Cardiac septum (tissue), 1 donor: ENCODE data around the gene BTF3L4. TPM values are rescaled to one million over a fixed set of nuclear protein-coding genes. Genes with fewer than 3 reads are reported as not detected.
"Not testable (repeated sequence)": the region's sequence is repeated elsewhere in the genome, so short reads cannot be mapped to it uniquely, and the experiment has no call there.

Experiments used
- DNase-seq: peaks from one replicate; pipeline ENCODE4 v3.0.0-alpha.2; 2020; ENCODE audit warnings: low spot score
- intact Hi-C: fragments of 100-400 bp; cut with DNase I; formaldehyde crosslinking; loops from one replicate; pipeline ENCODE4 v1.14.0; 2022
- total RNA-seq: library from RNA; stranded (reverse); fragmentation: NEBNext Ultra II Directional; extraction: Animal tissue kit (Norgen Biotek cat#: 25700); gene quantifications from one replicate; pipeline ENCODE4 v1.2.1, GENCODE V29; 2021
- donor health status: DM: no; HTN: no; CAD: no.

BTF3L4 gene
- total RNA-seq, 1 donor from 2014 or later: 33.5 TPM

DNA sequence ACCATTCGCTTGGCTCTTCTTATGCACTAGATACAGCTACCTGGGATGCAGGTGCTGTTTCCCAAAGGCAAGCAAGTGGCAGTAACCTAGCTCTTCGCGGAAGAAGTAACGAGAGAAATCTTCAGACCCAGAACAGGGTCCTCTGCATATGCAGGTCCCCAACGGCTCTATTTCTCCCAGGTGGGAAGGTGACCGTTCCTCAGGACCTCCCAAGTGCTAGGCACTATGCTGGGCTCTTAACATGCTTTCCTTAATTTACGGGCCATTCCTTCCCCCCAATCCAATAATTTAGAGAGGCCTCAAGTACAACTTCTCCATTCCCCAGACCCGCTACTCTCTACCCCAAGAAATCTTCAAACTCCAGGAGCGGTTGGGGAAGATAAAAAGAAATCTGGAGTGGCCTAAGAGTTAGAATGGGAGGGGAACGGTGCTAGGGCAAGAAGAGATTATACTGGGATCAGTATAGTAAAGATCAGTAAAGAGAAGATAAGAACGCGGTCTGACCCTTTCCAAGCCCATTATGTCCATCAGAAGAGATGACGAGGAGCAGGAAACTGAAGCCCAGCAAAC, 1.5 kb upstream of the BTF3L4 start:
- no peak for DNase-seq
- intact Hi-C loops: loop anchor here (10.0 kb wide), 1 partner anchor 1090 kb away; the partner anchor contains the start of gene FAF1

DNA sequence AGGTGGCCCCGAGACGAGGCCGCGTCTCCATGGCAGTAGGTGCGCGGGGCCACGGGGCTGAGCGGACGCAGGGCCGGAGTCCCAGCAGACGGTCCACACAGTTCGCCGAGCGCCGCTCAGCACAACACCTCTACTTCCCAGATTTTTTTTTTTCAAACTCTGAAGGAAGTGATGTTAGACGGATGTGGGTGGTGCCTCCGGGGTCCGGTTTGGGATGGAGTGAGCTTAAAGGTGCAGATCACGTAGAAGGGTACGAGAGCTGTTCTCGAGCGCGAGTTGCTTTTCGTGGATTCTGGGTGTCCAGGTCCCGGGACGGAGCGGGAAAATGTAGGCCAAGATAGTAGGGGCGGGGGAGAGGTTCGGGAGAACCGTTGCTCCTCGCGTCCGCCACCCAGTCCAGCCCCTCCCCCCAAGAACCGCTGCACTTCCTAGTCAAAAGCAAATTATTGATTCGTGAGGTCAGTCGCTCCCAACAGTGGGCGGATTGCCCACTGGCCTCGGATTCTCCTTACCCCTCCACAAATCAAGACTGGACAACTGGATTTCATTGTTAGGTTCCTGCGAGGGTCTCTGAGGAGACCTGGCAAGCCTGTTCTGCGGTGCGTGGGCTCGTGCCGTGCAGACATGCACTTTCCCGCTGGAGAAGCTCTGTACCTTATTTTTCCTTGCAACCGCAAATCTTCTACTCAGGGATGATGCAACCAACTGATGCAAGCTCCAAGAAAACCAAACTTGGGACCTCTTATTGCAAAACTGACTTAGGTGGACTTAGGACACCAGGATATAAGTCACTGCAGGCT, 829 bp upstream of the BTF3L4 start, which contains the start of gene TXNDC12:
TXNDC12 (minus strand) TSS at position 126 of the 800 bp plus-strand sequence; CDS start at position 31, 95 bp downstream.
- intact Hi-C loops: loop anchor here (10.0 kb wide), 1 partner anchor 1090 kb away; the partner anchor contains the start of gene FAF1
- peak; percentile 89 for DNase-seq

DNA sequence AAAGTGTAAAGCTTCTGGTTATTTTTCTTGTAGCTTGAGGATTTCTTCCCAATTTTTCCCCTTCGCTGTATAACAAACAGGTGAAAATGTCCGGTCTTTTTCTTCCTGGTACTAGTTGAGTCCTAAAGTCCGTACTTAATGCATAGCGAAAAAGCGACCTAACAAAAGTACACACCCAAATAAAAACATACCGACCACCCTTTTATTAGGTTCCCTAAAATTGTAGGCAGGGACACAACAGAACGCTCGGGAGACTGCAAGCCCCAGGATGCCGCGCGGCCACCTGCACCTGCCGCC, 281 bp upstream of the BTF3L4 start:
- intact Hi-C loops: loop anchor here (10.0 kb wide), 1 partner anchor 1091 kb away; the partner anchor contains the start of gene FAF1
- DNase-seq: no peak

DNA sequence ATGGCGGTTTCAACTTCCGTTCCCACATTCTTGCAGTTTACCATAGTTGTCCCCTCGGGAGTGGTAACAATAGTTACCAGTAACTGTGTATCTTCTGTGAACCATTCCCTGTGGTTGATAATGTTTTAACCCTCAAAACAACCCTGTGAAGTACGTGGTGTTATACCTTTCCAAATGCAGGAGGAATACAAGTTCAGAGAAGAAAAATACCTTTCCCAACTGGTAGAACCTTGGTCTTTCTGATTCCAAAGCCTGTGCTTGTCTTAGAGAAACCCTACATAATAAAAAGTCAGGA, 789 bp downstream of the BTF3L4 start:
- DNase-seq: no peak
- intact Hi-C loops: loop anchor here (10.0 kb wide), 1 partner anchor 1092 kb away; the partner anchor contains the start of gene FAF1

DNA sequence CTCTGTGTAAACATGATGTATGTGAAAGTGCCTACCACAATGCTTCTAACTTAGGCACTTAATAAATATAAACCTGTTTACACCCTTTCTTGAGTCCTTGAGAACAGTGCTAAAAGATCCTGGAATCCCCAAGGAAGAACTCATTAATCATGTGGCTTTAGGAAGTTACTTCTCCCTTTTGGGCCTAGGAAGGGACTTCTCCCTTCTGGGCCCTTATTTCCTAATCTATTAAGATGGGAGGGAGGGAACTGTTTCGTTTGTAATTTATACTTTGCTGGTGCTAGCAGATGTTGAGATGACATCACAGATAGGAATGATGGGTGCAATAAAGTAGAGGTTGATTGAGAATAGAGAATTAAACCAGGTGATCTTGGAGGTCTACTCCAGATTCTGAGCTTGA, 1.2 kb downstream of the BTF3L4 start:
- intact Hi-C loops: loop anchor here (10.0 kb wide), 1 partner anchor 1092 kb away; the partner anchor contains the start of gene FAF1
- no peak for DNase-seq

DNA sequence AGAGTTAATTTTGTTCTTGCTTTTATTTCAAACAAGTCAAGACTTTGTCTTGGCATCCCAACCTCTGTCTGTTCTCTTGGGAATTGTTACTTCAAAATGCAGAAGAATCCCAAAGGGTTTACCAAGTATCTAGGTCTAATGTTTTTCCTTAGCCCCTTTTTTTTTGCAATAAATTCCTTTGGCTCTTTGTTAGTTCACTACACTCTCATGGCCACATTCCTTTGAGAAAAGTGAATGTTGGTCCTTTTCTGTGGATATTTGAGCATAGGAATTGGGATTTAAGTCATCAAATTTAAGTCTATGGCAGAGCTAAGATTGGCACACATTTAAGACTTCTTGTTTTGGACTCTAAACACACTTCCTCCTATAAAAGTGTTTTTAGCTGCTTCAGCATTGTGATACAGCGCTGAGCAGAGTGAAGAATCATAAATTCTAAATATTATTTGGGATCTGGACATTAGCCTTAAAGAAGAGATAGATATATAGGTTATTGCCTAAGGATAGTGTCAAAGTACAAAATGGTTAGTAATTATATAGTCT, 1.9 kb downstream of the BTF3L4 start:
- no peak for DNase-seq
- intact Hi-C loops: loop anchor here (10.0 kb wide), 1 partner anchor 1093 kb away; the partner anchor contains the start of gene FAF1

DNA sequence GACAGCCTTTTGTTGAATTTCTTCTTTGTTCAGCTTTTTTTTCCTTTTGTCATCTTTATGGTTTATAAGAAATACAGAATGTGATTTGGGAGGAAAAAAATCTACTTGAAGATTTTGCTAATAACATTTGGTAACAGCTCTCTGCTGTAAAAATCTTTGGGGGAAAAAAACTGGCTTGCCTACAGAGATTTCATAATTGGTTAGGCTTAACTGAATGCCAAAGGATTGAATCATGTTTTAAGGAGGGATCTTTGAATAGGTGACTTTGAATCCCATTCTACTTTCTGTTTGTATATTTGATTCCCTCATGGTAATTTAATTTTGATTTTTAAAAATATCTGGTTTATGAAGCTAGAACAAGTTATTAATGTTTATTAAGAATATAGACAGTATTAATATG, 3.2 kb downstream of the BTF3L4 start:
- intact Hi-C loops: loop anchor here (10.0 kb wide), 1 partner anchor 1095 kb away; the partner anchor contains the start of gene FAF1
- no peak for DNase-seq

DNA sequence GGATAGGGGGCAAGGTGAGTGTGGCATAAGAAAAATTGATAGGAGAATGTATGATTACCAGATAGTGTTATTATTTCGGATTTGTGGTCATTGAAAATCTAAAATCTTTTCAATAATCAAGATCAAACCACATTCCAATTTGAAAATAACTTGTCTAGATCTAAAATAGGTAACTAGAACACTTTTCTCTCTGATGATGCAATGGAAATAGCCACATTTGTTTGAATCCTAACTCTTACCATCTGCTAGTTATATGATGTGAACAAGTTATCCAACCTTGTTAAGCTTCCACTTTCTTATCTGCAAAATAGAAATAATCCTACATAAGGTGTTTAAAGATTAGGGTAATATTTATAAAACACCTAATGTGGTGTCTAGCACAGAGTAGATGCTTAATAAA, 3.8 kb downstream of the BTF3L4 start:
- intact Hi-C loops: loop anchor here (10.0 kb wide), 1 partner anchor 1095 kb away; the partner anchor contains the start of gene FAF1
- DNase-seq: no peak

DNA sequence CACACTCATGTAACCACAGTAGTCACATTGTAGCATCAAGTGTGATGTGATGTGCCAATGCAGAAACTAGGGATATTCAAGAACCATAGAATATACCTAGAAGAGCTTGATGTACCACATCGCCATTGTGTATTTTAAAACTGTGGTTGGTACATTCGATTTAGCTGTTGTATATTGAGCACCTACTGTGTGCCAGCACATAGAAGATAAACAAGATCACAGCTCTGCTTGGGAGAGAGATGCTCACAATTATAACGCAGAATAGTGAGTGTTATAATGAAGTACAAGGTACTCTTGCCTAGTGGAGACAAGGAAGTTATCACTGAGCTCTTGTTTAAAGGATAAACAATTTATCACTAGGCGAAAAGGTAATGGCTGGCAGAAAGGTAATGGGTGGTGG, 4.7 kb downstream of the BTF3L4 start:
- no peak for DNase-seq
- intact Hi-C loops: no loop called here

DNA sequence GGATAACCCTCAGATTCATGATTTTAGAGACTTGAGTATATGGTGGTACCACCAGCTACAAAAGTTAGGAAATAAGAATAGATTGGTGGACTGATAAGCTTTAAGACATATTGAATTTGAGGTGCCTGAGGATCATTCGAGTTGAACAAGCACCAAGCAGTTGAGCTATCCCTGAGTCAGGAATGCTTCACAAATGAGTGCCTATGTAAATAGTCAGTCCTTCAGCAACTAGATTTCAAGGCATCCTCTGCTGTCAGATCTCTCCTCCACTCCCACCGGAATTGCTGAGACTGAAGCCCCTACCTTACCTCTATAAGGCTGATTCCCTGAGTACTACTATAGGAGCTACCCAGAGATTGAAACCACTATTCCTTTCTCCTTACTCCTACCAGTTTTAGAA, 7.1 kb downstream of the BTF3L4 start:
- no peak for DNase-seq
- intact Hi-C loops: no loop called here

DNA sequence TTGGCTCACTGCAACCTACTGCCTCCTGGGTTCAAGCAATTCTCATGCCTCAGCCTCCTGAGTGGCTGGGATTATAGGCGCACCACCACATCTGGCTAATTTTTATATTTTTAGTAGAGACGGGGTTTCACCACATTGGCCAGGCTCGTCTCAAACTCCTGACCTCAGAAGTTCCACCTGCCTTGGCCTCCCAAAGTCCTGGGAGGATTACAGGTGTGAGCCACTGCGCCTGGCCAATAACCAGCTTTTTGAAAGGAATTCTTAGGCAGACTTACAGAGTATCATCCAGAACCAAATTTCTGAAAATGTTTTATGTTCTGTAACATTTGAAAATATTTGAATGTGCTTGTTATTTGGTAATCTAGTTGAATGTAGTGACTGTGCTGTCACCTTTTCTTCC, 14.6 kb downstream of the BTF3L4 start:
- intact Hi-C loops: no loop called here
- DNase-seq: no peak

DNA sequence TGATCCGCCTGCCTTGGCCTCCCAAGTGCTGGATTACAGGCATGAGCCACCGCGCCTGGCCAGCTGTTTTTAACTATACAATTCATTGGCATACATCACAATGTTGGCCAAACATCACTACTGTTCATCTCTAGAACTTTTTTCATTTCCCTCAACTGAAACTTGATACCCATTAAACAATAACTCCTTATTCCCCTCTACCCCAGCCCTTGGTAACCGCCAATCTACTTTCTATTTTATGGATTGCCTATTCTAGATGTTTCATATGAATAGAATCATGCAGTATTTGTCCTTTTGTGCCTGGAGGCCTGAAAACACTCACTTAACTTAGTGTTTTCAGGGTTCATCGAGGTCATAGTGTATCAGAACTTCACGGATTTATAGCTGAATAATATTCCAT, 16.2 kb downstream of the BTF3L4 start:
- DNase-seq: no peak
- intact Hi-C loops: no loop called here

DNA sequence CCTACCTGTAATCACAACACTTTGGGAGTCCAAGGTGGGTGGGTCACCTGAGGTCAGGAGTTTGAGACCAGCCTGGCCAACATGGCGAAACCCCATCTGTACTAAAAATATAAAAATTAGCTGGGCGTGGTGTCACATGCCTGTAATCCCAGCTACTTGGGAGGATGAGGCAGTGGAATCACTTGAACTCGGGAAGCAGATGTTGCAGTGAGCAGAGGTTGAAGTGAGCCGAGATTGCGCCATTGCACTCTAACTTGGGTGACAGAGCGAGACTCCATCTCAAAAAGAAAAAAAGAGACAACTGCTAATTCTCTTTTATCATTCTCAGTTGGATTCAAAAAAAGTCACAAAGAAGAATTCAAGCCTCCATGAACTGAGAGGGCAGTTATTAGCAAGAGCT, 21.2 kb downstream of the BTF3L4 start:
- DNase-seq, intact Hi-C loops: not testable (repeated sequence)

DNA sequence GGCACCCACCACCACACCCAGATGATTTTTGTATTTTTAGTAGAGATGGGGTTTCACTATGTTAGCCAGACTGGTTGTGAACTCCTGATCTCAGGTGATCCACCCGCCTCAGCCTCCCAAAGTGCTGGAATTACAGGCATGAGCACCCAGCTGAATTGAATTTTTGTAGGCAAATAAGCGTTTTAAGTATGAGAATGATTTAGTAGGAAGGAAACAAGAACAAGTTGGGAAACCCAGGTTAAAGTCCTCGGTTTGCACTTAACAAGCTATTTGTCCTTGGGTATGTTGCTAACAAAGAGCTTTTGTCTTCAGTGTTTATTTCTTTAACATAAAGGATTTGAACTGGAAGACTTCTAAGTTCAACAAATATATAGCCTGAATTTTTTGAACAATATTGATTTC, 23.9 kb downstream of the BTF3L4 start:
- DNase-seq: no peak
- intact Hi-C loops: no loop called here

DNA sequence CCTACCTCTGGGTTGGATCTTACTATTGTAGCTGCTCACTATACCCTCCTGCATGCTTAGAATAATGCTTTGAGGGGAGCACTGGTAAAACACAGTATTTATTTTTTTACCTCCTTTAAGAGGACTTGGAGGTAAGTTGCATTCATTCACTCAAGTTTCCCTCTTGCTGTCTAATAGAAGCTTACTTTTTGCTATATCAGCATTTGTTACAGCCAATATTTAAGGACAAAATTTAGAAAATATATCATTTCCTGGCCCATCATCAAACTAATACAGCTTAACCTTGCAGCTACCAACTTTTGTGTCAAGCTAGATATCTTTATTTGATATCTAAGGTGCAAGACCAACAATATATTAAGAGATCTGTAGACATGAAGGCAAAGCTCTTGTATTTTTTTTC, 31.8 kb downstream of the BTF3L4 start:
- intact Hi-C loops, DNase-seq: not testable (repeated sequence)

DNA sequence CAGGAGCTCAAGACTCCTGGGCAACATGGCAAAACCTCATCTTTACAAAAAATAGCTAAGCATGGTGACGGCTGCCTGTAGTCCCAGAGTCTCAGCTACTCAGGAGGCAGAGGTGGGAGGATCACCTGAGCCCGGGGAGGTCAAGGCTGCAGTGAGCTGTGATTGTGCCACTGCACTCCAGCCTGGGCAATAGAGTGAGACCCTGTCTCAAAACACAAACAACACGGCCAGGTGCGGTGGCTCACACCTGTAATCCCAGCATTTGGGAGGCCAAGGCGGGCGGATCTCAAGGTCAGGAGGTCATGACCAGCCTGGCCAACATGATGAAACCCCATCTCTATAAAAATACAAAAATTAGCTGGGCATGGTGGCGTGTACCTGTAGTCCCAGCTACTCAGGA, 38.2 kb downstream of the BTF3L4 start:
- intact Hi-C loops, DNase-seq: not testable (repeated sequence)

DNA sequence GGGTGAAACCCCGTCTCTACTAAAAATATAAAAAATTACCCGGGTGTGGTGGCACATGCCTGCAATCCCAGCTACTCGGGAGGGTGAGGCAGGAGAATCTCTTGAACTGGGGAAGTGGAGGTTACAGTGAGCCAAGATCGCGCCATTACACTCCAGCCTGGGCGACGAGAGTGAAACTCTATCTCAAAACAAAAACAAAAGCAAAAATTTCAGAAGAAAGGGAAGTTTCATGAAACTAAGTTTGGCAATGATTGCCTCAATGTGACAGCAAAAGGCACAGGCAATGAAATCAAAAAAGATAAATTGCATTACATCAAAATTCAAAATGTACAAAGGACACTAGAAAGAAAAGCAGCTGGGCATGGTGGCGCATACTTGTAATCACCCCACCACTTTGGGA, 40.1 kb downstream of the BTF3L4 start:
- no peak for DNase-seq
- intact Hi-C loops: no loop called here

DNA sequence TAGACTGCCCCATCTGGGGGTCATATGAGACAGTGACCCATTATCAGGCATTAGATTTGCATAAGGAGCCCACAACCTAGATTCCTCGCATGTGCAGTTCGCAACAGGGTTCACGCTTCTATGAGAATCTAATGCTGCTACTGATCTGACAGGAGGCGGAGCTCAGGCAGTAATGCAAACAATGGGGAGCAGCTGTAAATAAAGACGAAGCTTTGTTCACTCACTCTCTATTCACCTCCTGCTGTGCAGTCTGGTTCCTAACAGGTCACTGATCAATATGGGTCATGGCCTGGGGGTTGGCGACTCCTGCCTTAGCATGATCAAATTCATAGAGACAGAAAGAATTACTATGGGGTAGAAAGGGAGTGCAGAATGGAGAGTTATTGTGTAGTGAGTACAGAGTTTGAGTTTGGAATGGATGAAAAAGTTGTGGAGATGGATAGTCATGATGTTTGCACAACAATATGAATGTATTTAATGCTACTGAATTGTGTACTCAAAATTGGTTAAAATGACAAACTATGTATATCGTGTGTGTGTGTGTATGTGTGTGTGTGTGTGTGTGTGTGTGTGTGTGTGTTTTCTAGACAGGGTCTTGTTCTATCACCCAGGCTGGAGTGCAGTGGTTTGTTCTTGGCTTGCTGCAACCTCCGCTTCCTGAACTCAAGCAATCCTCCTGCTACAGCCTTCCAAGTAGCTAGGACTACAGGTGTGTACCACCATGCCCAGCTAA, 42.2 kb downstream of the BTF3L4 start:
- intact Hi-C loops: no loop called here

DNA sequence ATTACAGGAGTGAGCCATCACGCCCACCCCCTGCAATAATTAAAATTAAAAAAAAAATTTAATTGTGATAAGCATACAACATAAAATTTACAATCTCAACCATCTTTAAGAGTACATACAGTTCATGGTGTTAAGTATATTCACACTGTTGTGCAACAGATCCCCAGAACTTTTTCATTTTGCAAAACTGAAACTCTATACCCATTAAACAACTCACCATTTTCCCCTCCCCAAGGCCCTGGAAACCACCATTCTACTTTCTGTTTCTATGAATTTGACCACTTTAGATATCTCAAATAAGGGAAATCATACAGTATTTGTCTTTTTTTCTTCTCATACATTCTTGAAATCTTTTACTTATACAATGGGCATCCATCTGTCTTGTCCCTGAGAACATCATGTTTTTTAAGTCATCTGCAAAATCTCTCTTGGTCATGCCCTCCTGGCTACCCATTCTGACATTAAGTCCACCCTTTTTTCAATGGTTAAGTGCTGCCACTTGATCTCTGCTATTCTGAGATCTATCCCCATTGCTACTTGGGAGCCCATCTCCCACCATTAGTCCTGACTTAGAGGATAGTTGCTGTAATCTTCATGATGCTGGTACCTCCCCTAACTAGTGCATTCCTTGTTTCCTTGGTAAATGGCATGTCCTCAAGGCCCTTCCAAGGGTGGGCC, 46.4 kb downstream of the BTF3L4 start:
- DNase-seq: no peak
- intact Hi-C loops: no loop called here

More for the DNA sequence above, 42.2 kb downstream of the BTF3L4 start:
- no peak for DNase-seq

DNA sequence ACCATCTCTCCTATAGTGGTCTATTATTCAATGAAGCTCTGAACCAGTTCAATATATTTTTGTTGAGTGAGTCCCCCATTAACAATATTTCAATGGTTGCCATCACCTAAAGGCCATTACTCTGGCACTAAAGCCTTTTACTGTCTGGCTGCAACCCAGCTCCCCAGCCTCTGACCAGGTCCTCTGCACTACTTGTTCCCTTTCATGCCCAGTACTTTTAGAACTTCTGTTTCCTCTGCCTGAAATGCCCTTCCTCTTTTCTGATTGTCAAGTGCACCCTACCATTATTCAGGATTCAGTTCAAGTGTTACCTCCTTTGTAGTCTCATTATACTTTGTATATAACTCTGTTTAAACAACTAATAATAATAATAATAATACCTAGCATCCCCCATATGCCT, 55.4 kb downstream of the BTF3L4 start:
- intact Hi-C loops: no loop called here
- no peak for DNase-seq
